ENCODE results near the gene SETDB2.

Gene SETDB2

DNA sequence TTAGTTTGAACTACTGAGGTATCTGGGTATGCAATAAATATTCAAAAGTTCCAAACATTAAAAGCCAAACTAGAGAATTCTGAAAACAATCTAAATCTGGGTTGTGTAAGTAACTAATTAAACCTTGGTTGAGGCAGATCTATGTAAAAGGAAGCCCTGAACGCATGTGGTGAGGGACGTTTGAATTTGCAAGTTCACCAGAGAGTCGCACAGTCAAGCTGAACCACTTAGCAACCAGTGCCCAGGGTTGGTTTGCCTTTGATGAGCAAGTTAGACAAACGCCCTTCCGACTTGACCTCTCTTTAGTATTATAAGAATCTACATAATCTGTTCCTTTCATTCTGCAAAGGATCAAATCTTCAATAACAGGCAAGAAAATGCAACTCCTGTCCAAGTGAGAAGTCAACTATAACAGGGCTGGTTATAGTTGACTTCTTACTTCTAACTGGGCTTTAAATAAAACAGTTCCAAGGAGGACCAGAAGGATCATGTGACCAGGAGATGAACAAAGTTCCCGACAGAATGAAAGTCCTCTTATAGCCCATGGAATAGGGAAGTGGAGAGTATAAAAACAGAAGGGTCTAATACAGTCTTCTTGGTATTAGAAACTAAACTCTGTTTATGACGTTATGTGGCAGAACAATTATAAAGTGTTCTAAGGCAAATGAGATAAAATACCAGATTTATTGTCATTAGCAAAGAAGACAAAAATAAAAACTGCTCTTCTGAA lies 92.2 kb downstream of the SETDB2 start:
- DNase-seq (ENCODE audit: low read depth) = no peak
- TF ChIP-seq, protein P1, sequence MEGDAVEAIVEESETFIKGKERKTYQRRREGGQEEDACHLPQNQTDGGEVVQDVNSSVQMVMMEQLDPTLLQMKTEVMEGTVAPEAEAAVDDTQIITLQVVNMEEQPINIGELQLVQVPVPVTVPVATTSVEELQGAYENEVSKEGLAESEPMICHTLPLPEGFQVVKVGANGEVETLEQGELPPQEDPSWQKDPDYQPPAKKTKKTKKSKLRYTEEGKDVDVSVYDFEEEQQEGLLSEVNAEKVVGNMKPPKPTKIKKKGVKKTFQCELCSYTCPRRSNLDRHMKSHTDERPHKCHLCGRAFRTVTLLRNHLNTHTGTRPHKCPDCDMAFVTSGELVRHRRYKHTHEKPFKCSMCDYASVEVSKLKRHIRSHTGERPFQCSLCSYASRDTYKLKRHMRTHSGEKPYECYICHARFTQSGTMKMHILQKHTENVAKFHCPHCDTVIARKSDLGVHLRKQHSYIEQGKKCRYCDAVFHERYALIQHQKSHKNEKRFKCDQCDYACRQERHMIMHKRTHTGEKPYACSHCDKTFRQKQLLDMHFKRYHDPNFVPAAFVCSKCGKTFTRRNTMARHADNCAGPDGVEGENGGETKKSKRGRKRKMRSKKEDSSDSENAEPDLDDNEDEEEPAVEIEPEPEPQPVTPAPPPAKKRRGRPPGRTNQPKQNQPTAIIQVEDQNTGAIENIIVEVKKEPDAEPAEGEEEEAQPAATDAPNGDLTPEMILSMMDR (IDR thresholded peaks at IDR 0.05; ENCODE audit: control insufficient read depth, extremely low read depth, insufficient read depth) = no peak
- H3K4me3 ChIP-seq (ENCODE audit: low read depth, low read length) = no peak overlapping the region

DNA sequence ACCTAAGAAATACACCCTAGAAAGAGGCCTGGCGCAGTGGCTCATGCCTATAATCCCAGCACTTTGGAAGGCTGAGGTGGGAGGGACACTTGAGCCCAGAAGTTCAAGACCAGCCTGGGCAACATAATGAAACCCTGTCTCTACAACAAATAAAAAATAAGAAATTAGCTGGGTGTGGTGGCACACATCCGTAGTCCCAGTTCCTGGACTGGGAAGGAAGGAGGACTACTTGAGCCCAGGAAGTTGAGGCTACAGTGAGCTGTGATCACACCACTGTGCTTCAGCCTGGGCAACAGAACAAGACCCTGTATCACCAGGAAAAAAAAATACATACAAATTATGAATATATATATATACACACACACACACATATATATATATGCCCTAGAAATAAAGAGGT lies 94.3 kb downstream of the SETDB2 start:
- H3K4me3 ChIP-seq (ENCODE audit: low read depth, low read length) = no peak overlapping the region
- TF ChIP-seq, protein P1 (IDR thresholded peaks at IDR 0.05; ENCODE audit: control insufficient read depth, extremely low read depth, insufficient read depth) = no peak
- DNase-seq (ENCODE audit: low read depth) = no peak

- TF ChIP-seq, protein P1 (IDR thresholded peaks at IDR 0.05; ENCODE audit: control insufficient read depth, extremely low read depth, insufficient read depth) = no peak
- DNase-seq (ENCODE audit: low read depth) = no peak
- H3K4me3 ChIP-seq (ENCODE audit: low read depth, low read length) = no peak overlapping the region
Measured at GRCh38 chr13:49539313-49539712, 95.2 kb downstream of the SETDB2 start.

- DNase-seq (ENCODE audit: low read depth) = no peak
- TF ChIP-seq, protein P1 (IDR thresholded peaks at IDR 0.05; ENCODE audit: control insufficient read depth, extremely low read depth, insufficient read depth) = no peak
- no peak overlapping the region for H3K4me3 ChIP-seq (ENCODE audit: low read depth, low read length)
Measured at GRCh38 chr13:49539746-49540145, 95.7 kb downstream of the SETDB2 start.

- no peak for DNase-seq (ENCODE audit: low read depth)
- TF ChIP-seq, protein P1 (IDR thresholded peaks at IDR 0.05; ENCODE audit: control insufficient read depth, extremely low read depth, insufficient read depth) = no peak
- no peak overlapping the region for H3K4me3 ChIP-seq (ENCODE audit: low read depth, low read length)
Measured at GRCh38 chr13:49540552-49540951, 96.5 kb downstream of the SETDB2 start.

DNA sequence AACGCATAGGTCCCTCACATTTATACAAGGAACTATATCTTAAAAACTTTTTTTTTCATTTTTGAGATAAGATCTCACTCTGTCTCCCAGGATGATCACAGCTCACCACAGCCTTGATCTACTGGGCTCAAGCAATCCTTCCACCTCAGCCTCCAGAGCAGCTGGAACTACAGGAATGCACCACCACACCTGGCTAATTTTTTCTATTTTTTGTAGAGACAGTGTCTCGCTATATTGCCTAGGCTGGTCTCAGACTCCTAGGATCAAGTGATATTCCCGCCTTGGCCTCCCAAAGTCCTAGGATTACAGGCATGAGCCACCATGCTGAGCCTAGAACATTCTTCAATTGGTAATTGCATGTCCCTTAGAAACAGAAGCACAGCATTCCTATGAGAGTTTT lies 99.6 kb downstream of the SETDB2 start:
- no peak for DNase-seq (ENCODE audit: low read depth)
- TF ChIP-seq, protein P1 (IDR thresholded peaks at IDR 0.05; ENCODE audit: control insufficient read depth, extremely low read depth, insufficient read depth) = no peak
- no peak overlapping the region for H3K4me3 ChIP-seq (ENCODE audit: low read depth, low read length)
